OCI-LY3 (cell line): ENCODE measurements around the gene LYG1.
"Not testable (repeated sequence)": the region's sequence is repeated elsewhere in the genome, so short reads cannot be mapped to it uniquely, and the experiment has no call there.

ENCODE experiments used
- H2AFZ ChIP-seq: fragments of 200-600, 300-600 bp; shearing (Covaris generic); 2 replicates; pipeline ENCODE4 v1.6.0; 2014; ENCODE audit warnings: antibody characterized with exemption, low read depth, low read length
- H3K27ac ChIP-seq: fragments of 200-600, 300-600 bp; sonication (generic); 2 replicates; pipeline ENCODE4 v1.5.1; 2014; ENCODE audit warnings: mild to moderate bottlenecking, low read length, moderate library complexity, mixed read lengths
- H3K27me3 ChIP-seq: fragments of 200-600, 300-600 bp; sonication (generic); 2 replicates; pipeline ENCODE4 v1.6.1; 2014; ENCODE audit warnings: low read depth, low read length, mixed read lengths
- H3K36me3 ChIP-seq: fragments of 200-600, 300-600 bp; sonication (generic); replicated peaks from 2 replicates; pipeline ENCODE3; 2014; ENCODE audit warnings: low read depth, low read length, mixed read lengths
- H3K4me1 ChIP-seq: fragments of 300-600, 200-600 bp; sonication (generic); 2 replicates; pipeline ENCODE4 v1.6.1; 2014; ENCODE audit warnings: low read length, mixed read lengths
- H3K4me2 ChIP-seq: fragments of 200-600, 300-600 bp; sonication (generic); 2 replicates; pipeline ENCODE4 v1.6.1; 2014; ENCODE audit warnings: low read length, mixed read lengths
- H3K4me3 ChIP-seq: fragments of 300-600, 200-600 bp; sonication (generic); 2 replicates; pipeline ENCODE4 v1.5.1; 2014; ENCODE audit warnings: antibody characterized with exemption, mild to moderate bottlenecking, low read length, moderate library complexity
- H3K79me2 ChIP-seq: fragments of 300-600, 200-600 bp; shearing (Covaris generic); 2 replicates; pipeline ENCODE4 v1.6.1; 2014; ENCODE audit warnings: mild to moderate bottlenecking, low read length, mixed read lengths
- H3K9ac ChIP-seq: fragments of 300-600, 200-600 bp; shearing (Covaris generic); 2 replicates; pipeline ENCODE4 v1.6.0; 2014; ENCODE audit warnings: mild to moderate bottlenecking, low read length, moderate library complexity
- H3K9me3 ChIP-seq: fragments of 200-600, 300-600 bp; shearing (Covaris generic); 2 replicates; pipeline ENCODE4 v1.6.1; 2014; ENCODE audit warnings: low read length, mixed read lengths; ENCODE audit not compliant: insufficient read depth
- H4K20me1 ChIP-seq: fragments of 200-600, 300-600 bp; sonication (generic); 2 replicates; pipeline ENCODE4 v1.6.1; 2016; ENCODE audit warnings: low read length, mixed read lengths; ENCODE audit not compliant: insufficient read depth
- CTCF ChIP-seq: fragments of 200-600, 300-600 bp; sonication (generic); IDR thresholded peaks from 2 replicates; pipeline ENCODE4 v1.5.1; 2014; ENCODE audit warnings: antibody characterized with exemption, low read length, low read depth
- EZH2phosphoT487 ChIP-seq: fragments of 200-600 bp; shearing (Covaris generic); IDR thresholded peaks from 2 replicates; pipeline ENCODE4 v1.6.1; 2018; ENCODE audit warnings: antibody characterized with exemption, mixed run types, low read depth

Gene LYG1

GRCh38 chr2:99336804-99337112 lies 35.8 kb upstream of the LYG1 start:
- Histone ChIP-seq H3K36me3 (peaks cover 7% of the 10 kb centered on the region), H3K27me3 (no peaks in the 10 kb centered on the region), H2AFZ (peak overlapping the region; percentile 85), H3K4me3 (peak overlapping the region; percentile 89), H3K9me3 (no peaks in the 10 kb centered on the region), H3K4me1 (peaks cover 13% of the 10 kb centered on the region), H3K4me2 (peak overlapping the region; percentile 85), H3K27ac (peak overlapping the region; percentile 76), H3K79me2 (peaks cover 77% of the 10 kb centered on the region), H4K20me1 (peaks cover 26% of the 10 kb centered on the region), H3K9ac (peak overlapping the region; percentile 63)
- TF ChIP-seq CTCF (no peak), EZH2phosphoT487 (no peak)

- peaks cover 23% of the 10 kb centered on the region; the same call in 1 of the 2 replicates for H4K20me1 ChIP-seq
- peak within 1 kb of the TSS; percentile 76 for H3K27ac ChIP-seq
- peak within 1 kb of the TSS; percentile 89 for H2AFZ ChIP-seq
- H3K4me3 ChIP-seq: peak within 1 kb of the TSS; percentile 89
- H3K9ac ChIP-seq: peak within 1 kb of the TSS; percentile 88
- no peaks in the 10 kb centered on the region for H3K9me3 ChIP-seq
- H3K27me3 ChIP-seq: no peaks in the 10 kb centered on the region
- peaks cover 71% of the 10 kb centered on the region for H3K79me2 ChIP-seq
- peak within 1 kb of the TSS; percentile 85 for H3K4me2 ChIP-seq
- peaks cover 13% of the 10 kb centered on the region for H3K4me1 ChIP-seq
- H3K36me3 ChIP-seq: peaks cover 10% of the 10 kb centered on the region
- TF ChIP-seq CTCF (no peak), EZH2phosphoT487 (no peak)
Observed at GRCh38 chr2:99335911-99336803, 35.2 kb upstream of the LYG1 start, which contains the start of gene TXNDC9. TXNDC9 (minus strand) TSS chr2:99336333; CDS start chr2:99333210, 3,123 bp downstream.

GRCh38 chr2:99325384-99325783 lies 24.4 kb upstream of the LYG1 start:
- Histone ChIP-seq H3K27me3 (no peaks in the 10 kb centered on the region), H3K27ac (no peak overlapping the region), H3K79me2 (peaks cover 6% of the 10 kb centered on the region), H4K20me1 (no peaks in the 10 kb centered on the region), H3K4me2 (no peak overlapping the region), H3K9me3 (no peaks in the 10 kb centered on the region), H3K4me1 (no peaks in the 10 kb centered on the region), H3K9ac (no peak overlapping the region), H3K36me3 (peaks cover 32% of the 10 kb centered on the region), H3K4me3 (no peak overlapping the region), H2AFZ (no peak overlapping the region)
- TF ChIP-seq CTCF: no peak
- no peak for TF ChIP-seq EZH2phosphoT487

GRCh38 chr2:99317873-99318200 lies 16.8 kb upstream of the LYG1 start:
- not testable (repeated sequence) for H3K79me2 ChIP-seq, H2AFZ ChIP-seq, H3K27ac ChIP-seq, H3K4me1 ChIP-seq, H3K27me3 ChIP-seq, H3K9me3 ChIP-seq, H3K9ac ChIP-seq, H4K20me1 ChIP-seq, H3K4me3 ChIP-seq, H3K4me2 ChIP-seq
- peaks cover 29% of the 10 kb centered on the region for H3K36me3 ChIP-seq
